ENCODE results near the gene THADA.

THADA gene

GRCh38 chr2:43326101-43326825 lies 269.6 kb downstream of the THADA start:
- TF ChIP-seq, protein P1, sequence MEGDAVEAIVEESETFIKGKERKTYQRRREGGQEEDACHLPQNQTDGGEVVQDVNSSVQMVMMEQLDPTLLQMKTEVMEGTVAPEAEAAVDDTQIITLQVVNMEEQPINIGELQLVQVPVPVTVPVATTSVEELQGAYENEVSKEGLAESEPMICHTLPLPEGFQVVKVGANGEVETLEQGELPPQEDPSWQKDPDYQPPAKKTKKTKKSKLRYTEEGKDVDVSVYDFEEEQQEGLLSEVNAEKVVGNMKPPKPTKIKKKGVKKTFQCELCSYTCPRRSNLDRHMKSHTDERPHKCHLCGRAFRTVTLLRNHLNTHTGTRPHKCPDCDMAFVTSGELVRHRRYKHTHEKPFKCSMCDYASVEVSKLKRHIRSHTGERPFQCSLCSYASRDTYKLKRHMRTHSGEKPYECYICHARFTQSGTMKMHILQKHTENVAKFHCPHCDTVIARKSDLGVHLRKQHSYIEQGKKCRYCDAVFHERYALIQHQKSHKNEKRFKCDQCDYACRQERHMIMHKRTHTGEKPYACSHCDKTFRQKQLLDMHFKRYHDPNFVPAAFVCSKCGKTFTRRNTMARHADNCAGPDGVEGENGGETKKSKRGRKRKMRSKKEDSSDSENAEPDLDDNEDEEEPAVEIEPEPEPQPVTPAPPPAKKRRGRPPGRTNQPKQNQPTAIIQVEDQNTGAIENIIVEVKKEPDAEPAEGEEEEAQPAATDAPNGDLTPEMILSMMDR (IDR thresholded peaks at IDR 0.05; ENCODE audit: control insufficient read depth, insufficient read depth, low read depth, low read length, missing control alignments) = no peak
- no peak overlapping the region for H3K4me3 ChIP-seq (ENCODE audit: control insufficient read depth, low read depth, low read length)
- no peak for DNase-seq (ENCODE audit: low read depth)

GRCh38 chr2:43325107-43325811 lies 270.6 kb downstream of the THADA start:
- DNase-seq (ENCODE audit: low read depth) = no peak
- H3K4me3 ChIP-seq (ENCODE audit: control insufficient read depth, low read depth, low read length) = no peak overlapping the region
- TF ChIP-seq, protein P1 (IDR thresholded peaks at IDR 0.05; ENCODE audit: control insufficient read depth, insufficient read depth, low read depth, low read length, missing control alignments) = no peak

DNA sequence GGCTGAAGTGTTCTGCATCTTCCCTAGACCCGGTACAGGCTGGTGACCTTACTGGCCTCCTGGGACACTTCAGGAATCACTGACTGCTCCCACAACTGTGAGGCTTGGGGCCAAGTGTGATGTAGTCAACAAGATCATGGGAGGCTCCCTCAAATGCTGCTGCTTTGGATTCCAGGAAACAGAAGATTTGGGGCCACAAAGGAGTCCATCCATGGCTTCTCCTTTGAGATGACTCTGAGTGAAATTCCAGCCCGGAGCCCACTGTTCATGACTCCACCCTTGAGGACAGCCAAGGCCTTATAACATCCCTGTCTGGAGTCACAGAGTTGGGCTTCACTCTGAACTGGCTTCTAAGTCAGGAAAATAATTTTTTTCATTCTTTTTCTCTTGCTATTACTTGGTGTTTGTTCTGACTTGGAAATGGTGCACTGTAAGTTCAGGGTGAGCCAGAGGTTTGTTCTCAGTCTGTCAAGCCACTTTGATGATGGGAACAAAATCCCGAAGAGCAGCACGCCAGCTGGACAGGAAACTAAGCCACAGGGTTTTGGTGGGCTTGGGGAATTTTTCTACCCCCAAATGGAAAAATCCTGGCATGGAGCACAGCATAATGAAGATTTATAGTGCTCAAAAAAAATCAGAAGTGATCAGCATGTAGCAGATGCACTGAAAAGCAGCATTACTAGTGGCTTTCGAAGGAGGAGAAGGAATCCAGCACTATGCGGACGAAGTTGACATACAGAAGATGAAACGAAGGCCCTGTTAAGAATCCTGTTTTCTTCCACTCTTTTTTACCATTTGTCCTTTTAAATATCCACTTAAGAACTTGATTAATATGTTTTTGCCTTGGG lies 271.4 kb downstream of the THADA start:
- H3K4me3 ChIP-seq (ENCODE audit: control insufficient read depth, low read depth, low read length) = no peak overlapping the region
- TF ChIP-seq, protein P1 (IDR thresholded peaks at IDR 0.05; ENCODE audit: control insufficient read depth, insufficient read depth, low read depth, low read length, missing control alignments) = no peak
- no peak for DNase-seq (ENCODE audit: low read depth)

GRCh38 chr2:43323857-43324256 lies 272.0 kb downstream of the THADA start:
- TF ChIP-seq, protein P1 (IDR thresholded peaks at IDR 0.05; ENCODE audit: control insufficient read depth, insufficient read depth, low read depth, low read length, missing control alignments) = no peak
- H3K4me3 ChIP-seq (ENCODE audit: control insufficient read depth, low read depth, low read length) = no peak overlapping the region
- no peak for DNase-seq (ENCODE audit: low read depth)

DNA sequence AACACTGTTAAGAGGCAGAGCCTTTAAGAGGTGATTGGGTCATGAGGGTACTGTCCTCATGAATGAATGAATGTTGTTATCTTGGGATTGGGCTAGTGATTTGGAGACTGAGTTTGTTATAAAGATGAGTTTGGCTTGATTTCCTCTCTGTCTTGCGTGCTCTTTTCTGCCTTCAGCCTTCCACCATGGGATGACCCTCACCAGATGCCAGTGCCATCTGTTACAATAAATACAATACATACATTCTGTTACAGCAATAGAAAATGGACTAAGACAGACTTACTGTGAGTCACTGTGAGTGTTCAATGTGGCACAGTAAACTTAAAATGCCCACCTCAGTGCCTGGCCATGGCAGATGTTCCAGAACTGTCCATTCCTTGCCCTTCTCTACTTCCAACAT lies 274.4 kb downstream of the THADA start:
- no peak for DNase-seq (ENCODE audit: low read depth)
- no peak overlapping the region for H3K4me3 ChIP-seq (ENCODE audit: control insufficient read depth, low read depth, low read length)
- TF ChIP-seq, protein P1 (IDR thresholded peaks at IDR 0.05; ENCODE audit: control insufficient read depth, insufficient read depth, low read depth, low read length, missing control alignments) = no peak

DNA sequence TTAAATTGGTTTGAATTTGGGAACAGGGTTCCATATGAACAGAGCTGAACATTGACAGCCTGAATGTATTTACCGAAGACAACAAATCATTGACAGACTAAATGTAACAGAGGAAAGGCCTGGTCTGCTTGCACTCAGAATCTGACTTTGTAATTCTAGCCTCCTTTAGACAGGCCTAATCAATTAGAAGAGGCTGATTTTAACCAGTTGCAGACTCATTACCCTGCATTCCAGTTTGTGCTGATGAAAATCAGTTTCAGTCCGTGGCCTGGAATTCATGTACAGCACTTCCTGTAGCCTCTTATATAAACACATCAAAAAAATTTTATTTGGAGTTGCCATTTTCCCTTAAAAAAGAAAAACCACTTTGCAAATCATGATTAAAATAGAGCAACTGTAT lies 276.3 kb downstream of the THADA start:
- TF ChIP-seq, protein P1 (IDR thresholded peaks at IDR 0.05; ENCODE audit: control insufficient read depth, insufficient read depth, low read depth, low read length, missing control alignments) = no peak
- no peak overlapping the region for H3K4me3 ChIP-seq (ENCODE audit: control insufficient read depth, low read depth, low read length)
- no peak for DNase-seq (ENCODE audit: low read depth)

Measured in AG09309 (cell line).